ENCODE results near the gene FGF16.

- TF ChIP-seq CTCF (conservative IDR thresholded peaks at IDR 0.05 in 1 of 2, IDR thresholded peaks at IDR 0.05 in 1 of 2; ENCODE audit: extremely low read depth in 1 of 2, insufficient read depth in 1 of 2, low read depth in 1 of 2, low read length in 2 of 2) (no peak), EZH2 (IDR thresholded peaks at IDR 0.05; ENCODE audit: borderline replicate concordance, low read length) (no peak)
Observed at GRCh38 chrX:77455437-77455836, 8.2 kb downstream of the FGF16 start.
